ENCODE results near the gene SAMD7.

DNA sequence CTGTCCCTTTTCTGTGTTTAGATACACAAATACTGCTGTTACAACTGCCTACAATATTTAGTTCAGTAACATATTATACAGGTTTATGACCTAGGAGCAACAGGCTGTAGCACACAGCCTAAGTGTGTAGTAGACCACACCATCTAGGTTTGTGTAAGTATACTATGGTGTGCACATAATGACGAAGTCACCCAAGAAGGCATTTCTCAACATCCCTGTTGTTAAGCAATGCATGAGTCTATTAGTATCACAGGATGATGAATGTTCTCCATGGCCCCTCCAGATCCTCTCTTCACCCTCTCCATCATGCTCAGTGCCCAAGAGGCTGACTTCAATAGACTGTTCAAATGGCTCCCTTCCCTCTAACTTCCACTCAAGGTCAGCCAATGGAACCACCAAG, 40.7 kb downstream of the SAMD7 start:
- TF ChIP-seq POLR2AphosphoS5 (IDR thresholded peaks at IDR 0.05; ENCODE audit: low read depth) (0 out of 2 replicates have a peak, but pooled peaks have one; percentile 46), GABPA (IDR thresholded peaks at IDR 0.05; ENCODE audit: low read depth) (no peak)
